GM21423 (cell line): Measurements from ENCODE around the gene KIR3DL3.
"Not testable (repeated sequence)": the region's sequence is repeated elsewhere in the genome, so short reads cannot be mapped to it uniquely, and the experiment has no call there.

ENCODE experiments used
- ATAC-seq: cut with Tn5 transposase; IDR thresholded peaks from one replicate; pipeline ENCODE4 v1.9.1; 2021; ENCODE audit warnings: mild to moderate bottlenecking, moderate library complexity; ENCODE audit not compliant: unreplicated experiment

The KIR3DL3 gene

GRCh38 chr19:54729416-54730188 lies 5.4 kb downstream of the KIR3DL3 start:
- ATAC-seq, result no peak

GRCh38 chr19:54731191-54731590 lies 6.9 kb downstream of the KIR3DL3 start:
- no peak for ATAC-seq

DNA sequence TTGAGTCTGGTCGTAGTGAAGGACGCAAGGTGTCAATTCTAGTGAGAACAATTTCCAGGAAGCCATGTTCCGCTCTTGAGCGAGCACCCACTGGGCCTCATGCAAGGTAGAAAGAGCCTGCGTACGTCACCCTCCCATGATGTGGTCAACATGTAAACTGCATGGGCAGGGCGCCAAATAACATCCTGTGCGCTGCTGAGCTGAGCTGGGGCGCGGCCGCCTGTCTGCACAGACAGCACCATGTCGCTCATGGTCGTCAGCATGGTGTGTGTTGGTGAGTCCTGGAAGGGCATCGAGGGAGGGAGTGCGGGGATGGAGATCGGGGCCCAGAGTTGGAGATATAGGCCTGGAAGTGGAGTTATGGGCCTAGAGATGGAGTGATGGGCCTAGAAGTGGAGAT lies 14.1 kb downstream of the KIR3DL3 start, which contains the start of gene KIR2DL3:
TSS of gene KIR2DL3 (plus strand) at position 208 of the 400 bp plus-strand sequence. CDS start at position 241, 33 bp downstream.
- not testable (repeated sequence) for ATAC-seq

DNA sequence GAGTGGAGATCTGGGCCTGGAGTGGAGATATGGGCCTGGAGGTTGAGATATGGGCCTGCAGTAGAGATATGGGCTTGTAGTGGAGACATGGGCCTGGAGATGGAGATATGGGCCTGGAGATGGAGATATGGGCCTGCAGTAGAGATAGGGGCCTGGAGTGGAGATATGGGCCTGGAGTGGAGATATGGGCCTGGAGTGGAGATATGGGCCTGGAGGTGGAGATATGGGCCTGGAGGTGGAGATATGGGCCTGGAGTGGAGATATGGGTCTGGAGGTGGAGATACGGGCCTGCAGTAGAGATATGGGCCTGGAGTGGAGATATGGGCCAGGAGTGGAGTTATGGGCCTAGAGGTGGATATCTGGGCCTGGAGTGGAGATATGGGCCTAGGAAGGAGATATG lies 14.5 kb downstream of the KIR3DL3 start:
- ATAC-seq, result no peak

DNA sequence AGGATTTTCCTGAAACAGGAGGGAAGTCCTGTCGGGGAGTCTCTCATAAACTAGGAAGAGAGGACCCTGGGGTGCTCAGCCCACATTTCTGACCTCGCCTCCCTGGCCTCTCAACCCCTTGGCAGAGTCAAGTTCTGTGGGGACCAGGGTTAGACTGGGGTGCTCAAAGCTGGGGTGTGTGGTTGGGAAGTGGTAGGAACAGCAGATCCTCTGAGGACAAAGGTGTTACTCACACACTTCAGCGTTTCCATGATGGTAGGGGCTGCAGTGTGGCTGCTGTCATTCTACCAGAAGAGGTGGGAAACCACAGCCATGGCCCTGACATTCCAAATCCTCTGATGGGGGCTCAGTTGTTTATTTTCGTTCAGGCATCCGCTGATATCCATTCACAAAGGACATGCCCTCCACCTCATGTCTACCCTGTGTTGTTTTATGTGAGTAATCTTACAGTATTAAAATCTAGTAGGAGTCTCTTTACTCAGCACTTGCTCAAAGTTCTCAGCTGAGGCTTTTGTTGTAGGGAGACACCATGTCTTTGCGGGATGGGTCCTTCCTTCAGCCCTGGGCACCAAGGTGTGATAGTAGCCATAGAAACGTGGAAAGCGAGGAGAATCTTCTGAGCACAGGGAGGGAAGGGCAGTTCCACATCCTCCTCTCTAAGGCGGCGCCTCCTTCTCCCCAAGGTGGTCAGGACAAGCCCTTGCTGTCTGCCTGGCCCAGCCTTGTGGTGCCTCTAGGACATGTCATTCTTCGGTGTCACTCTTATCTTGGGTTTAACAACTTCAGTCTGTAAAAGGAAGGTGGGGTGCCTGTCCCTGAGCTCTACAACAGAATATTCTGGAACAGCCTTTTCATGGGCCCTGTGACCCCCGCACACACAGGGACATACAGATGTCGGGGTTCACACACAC lies 15.6 kb downstream of the KIR3DL3 start:
- no peak for ATAC-seq

- not testable (repeated sequence) for ATAC-seq
Measured at GRCh38 chr19:54741950-54742349, 17.7 kb downstream of the KIR3DL3 start.

DNA sequence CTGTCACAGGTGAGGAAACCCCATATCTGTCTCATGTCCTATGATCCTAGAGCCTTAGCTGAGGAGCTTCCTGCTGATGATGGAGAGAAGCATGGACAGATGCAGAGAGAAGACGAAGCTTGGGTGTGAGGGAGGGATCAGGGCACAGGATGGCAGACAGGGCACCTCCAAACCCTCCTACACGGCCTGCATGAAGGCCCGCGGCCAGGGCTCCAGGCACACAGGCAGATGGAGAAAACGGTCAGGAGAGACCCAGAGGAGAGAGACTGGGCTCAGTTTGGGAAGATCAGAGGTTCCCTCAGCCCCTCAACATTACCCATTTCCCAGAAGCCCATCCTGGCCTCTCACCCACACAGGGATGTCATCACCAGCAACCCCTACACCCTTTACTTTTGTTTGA lies 19.8 kb downstream of the KIR3DL3 start:
- not testable (repeated sequence) for ATAC-seq

GRCh38 chr19:54747614-54748322 lies 23.5 kb downstream of the KIR3DL3 start:
- ATAC-seq, result not testable (repeated sequence)

DNA sequence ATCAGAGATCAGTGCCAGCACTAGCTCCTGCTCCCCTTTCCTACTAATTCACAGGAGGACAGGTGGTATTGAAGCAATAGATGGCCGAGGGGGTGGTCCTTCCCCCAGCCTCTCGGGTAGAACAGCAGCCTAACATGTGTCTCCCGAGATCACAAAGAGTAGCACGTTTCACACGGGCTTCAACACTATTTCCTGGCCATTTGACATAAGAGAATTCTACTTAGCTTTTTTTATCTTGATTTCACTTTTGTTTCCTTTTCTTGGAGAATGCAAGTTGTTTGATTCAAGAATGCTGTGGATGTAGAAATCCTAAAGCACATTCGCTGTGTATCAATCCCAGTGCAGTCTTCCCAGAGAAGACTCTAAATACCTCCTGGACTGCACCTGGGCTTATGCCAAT lies 26.0 kb downstream of the KIR3DL3 start:
- not testable (repeated sequence) for ATAC-seq

DNA sequence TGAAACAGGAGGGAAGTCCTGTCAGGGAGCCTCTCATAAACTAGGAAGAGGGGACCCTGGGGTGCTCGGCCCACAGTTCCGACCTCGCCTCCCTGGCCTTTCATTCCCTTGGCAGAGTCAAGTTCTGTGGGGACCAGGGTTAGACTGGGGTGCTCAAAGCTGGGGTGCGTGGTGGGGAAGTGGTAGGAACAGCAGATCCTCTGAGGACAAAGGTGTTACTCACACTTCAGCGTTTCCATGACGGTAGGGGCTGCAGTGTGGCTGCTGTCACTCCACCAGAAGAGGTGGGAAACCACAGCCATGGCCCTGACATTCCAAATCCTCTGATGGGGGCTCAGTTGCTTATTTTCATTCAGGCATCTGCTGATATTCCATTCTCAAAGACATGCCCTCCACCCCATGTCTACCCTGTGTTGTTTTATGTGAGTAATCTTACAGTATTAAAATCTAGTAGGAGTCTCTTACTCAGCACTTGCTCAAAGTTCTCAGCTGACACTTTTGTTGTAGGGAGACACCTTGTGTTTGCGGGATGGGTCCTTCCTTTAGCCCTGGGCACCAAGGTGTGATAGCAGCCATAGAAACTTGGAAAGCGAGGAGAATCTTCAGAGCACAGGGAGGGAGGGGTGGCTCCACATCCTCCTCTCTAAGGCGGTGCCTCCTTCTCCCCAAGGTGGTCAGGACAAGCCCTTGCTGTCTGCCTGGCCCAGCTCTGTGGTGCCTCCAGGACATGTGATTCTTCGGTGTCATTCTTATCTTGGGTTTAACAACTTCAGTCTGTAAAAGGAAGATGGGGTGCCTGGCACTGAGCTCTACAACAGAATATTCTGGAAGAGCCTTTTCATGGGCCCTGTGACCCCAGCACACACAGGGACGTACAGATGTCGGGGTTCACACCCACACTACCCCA lies 32.2 kb downstream of the KIR3DL3 start:
- ATAC-seq, result not testable (repeated sequence)

GRCh38 chr19:54758577-54758976 lies 34.3 kb downstream of the KIR3DL3 start:
- not testable (repeated sequence) for ATAC-seq

DNA sequence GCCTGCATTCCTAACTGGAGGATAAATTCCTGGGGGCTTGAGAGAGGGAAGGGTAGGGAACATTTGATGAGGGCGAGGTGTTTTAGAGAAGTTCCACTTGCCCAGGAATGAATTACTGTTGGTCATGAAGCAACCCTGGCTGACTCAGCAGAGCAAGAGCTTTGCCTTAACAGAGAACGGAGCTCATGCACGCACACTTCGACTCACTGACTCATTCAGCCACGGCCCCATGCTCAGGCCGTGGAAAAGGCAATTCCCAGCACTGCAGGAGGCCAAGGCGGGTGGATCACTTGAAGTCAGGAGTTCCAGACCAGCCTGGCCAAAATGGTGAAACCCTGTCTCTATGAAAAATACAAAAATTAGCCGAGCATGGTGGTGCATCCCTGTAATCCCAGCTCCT lies 40.0 kb downstream of the KIR3DL3 start:
- not testable (repeated sequence) for ATAC-seq

GRCh38 chr19:54766464-54766863 lies 42.2 kb downstream of the KIR3DL3 start:
- not testable (repeated sequence) for ATAC-seq

GRCh38 chr19:54769646-54770045 lies 45.4 kb downstream of the KIR3DL3 start, which contains the start of gene KIR2DL1:
KIR2DL1 (plus strand) TSS chr19:54769793; CDS start chr19:54769851, 58 bp downstream.
- ATAC-seq, result not testable (repeated sequence)

GRCh38 chr19:54770511-54770910 lies 46.3 kb downstream of the KIR3DL3 start:
- not testable (repeated sequence) for ATAC-seq

GRCh38 chr19:54771018-54771960 lies 47.0 kb downstream of the KIR3DL3 start:
- not testable (repeated sequence) for ATAC-seq

DNA sequence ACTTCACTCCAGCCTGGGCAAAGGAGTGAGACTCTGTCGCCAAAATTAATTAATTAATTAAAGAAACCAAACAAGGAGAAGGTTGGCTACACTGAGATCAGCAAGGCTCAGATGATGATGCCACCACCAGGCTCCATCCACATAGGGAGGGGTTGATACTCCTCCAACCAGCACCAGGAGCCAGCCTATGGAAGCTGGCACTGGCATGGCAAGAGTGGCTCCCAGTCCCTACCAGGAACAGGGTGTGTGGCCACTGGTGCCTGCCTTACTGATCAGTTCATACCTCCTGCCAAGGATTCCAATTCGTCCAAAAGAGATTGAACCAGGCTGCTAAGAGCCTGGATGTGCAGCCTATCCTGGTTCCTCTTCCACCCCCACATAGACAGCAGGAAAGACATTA lies 48.4 kb downstream of the KIR3DL3 start:
- not testable (repeated sequence) for ATAC-seq

DNA sequence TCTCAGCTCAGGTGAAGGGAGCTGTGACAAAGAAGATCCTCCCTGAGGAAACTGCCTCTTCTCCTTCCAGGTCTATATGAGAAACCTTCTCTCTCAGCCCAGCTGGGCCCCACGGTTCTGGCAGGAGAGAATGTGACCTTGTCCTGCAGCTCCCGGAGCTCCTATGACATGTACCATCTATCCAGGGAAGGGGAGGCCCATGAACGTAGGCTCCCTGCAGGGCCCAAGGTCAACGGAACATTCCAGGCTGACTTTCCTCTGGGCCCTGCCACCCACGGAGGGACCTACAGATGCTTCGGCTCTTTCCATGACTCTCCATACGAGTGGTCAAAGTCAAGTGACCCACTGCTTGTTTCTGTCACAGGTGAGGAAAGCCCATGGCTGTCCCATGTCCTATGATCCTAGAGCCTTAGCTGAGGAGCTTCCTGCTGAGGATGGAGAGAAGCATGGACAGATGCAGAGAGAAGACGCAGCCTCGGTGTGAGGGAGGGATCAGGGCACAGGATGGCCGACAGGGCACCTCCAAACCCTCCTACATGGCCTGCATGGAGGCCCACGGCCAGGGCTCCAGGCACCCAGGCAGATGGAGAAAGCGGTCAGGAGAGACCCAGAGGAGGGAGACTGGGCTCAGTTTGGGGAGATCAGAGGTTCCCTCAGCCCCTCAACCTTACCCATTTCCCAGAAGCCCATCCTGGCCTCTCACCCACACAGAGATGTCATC lies 51.0 kb downstream of the KIR3DL3 start:
- ATAC-seq, result not testable (repeated sequence)
